D341Med (cell line): ENCODE data around the gene GIGYF2.
"Not testable (repeated sequence)": the region's sequence is repeated elsewhere in the genome, so short reads cannot be mapped to it uniquely, and the experiment has no call there.

Experiments used
- DNase-seq: peaks from one replicate; pipeline ENCODE4 v3.0.0; 2012; ENCODE audit warnings: low spot score

The GIGYF2 gene

GRCh38 chr2:232697059-232697806, at the start of gene GIGYF2:
Gene GIGYF2 (plus strand): TSS chr2:232697331. CDS start chr2:232735198, 37,867 bp downstream.
- DNase-seq: peak; percentile 98

GRCh38 chr2:232649033-232649432, 48.1 kb upstream of the GIGYF2 start:
- no peak for DNase-seq

GRCh38 chr2:232652505-232652851, 44.7 kb upstream of the GIGYF2 start:
- DNase-seq: no peak

- no peak for DNase-seq
These were observed 43.7 kb upstream of the GIGYF2 start for GRCh38 chr2:232653441-232653840.

GRCh38 chr2:232655392-232655791, 41.7 kb upstream of the GIGYF2 start:
- DNase-seq: peak; percentile 8

- DNase-seq: no peak
These were observed 38.8 kb upstream of the GIGYF2 start for GRCh38 chr2:232658217-232658785.

GRCh38 chr2:232659359-232659758, 37.8 kb upstream of the GIGYF2 start:
- DNase-seq: no peak

- DNase-seq: no peak
These were observed 34.5 kb upstream of the GIGYF2 start for GRCh38 chr2:232662486-232663260.

GRCh38 chr2:232666051-232666805, 30.9 kb upstream of the GIGYF2 start:
- no peak for DNase-seq

- no peak for DNase-seq
These were observed 29.0 kb upstream of the GIGYF2 start for GRCh38 chr2:232667989-232668583.

- no peak for DNase-seq
These were observed 28.2 kb upstream of the GIGYF2 start for GRCh38 chr2:232668805-232669444.

GRCh38 chr2:232672588-232672987, 24.5 kb upstream of the GIGYF2 start:
- no peak for DNase-seq

GRCh38 chr2:232674491-232674890, 22.6 kb upstream of the GIGYF2 start:
- no peak for DNase-seq

GRCh38 chr2:232675381-232675780, 21.8 kb upstream of the GIGYF2 start:
- DNase-seq: no peak

GRCh38 chr2:232680006-232680405, 17.1 kb upstream of the GIGYF2 start:
- DNase-seq: no peak

- no peak for DNase-seq
These were observed 15.6 kb upstream of the GIGYF2 start for GRCh38 chr2:232681527-232681926.

GRCh38 chr2:232683368-232683767, 13.8 kb upstream of the GIGYF2 start:
- no peak for DNase-seq

GRCh38 chr2:232685391-232685790, 11.7 kb upstream of the GIGYF2 start:
- DNase-seq: not testable (repeated sequence)

GRCh38 chr2:232687382-232688160, 9.6 kb upstream of the GIGYF2 start:
- DNase-seq: no peak

- DNase-seq: no peak
These were observed 8.9 kb upstream of the GIGYF2 start for GRCh38 chr2:232688201-232688600.
